Tibial nerve (tissue), 4 donors: Measurements from ENCODE around the gene KRT40. TPM values are rescaled to one million over a fixed set of nuclear protein-coding genes. Genes with fewer than 3 reads are reported as not detected.

Experiments used
- DNase-seq, 2 donors: peaks; one replicate each; pipeline ENCODE4 v3.0.0-alpha.2; 2019; ENCODE audit warnings: low spot score in 2 of 2
- H3K27ac ChIP-seq, 4 donors: fragments of 200-600 bp; sonication (generic) in 3 of 4; one replicate each; pipeline ENCODE4 v1.5.1; 2017 to 2019; ENCODE audit warnings: mild to moderate bottlenecking in 1 of 4
- H3K27me3 ChIP-seq, 2 donors: fragments of 200-600 bp; sonication (generic) in 1 of 2; one replicate each; pipeline versions ENCODE4 v1.5.1 to v1.6.0; 2017 to 2019
- H3K36me3 ChIP-seq, 3 donors: fragments of 200-600 bp; sonication (generic); one replicate each; pipeline ENCODE4 v1.5.1; 2018 to 2019
- H3K4me1 ChIP-seq, 4 donors: fragments of 200-600 bp; sonication (generic) in 3 of 4; one replicate each; pipeline ENCODE4 v1.5.1; 2017 to 2019
- H3K4me3 ChIP-seq, 4 donors: fragments of 200-600 bp; sonication (generic) in 3 of 4; one replicate each; pipeline ENCODE4 v1.5.1; 2017 to 2019; ENCODE audit warnings: mild to moderate bottlenecking in 1 of 4, moderate library complexity in 1 of 4
- H3K9me3 ChIP-seq, 4 donors: fragments of 200-600 bp; sonication (generic) in 3 of 4; one replicate each; pipeline ENCODE4 v1.5.1; 2017 to 2019
- CTCF ChIP-seq, 5 experiments: fragments of 200-600 bp in 3 of 5; fragments of 450-650 bp in 2 of 5; sonication (generic) in 3 of 5; IDR thresholded peaks; one replicate each; pipeline ENCODE4 v1.5.1; 2016 to 2019; ENCODE audit warnings: antibody characterized with exemption in 5 of 5, mild to moderate bottlenecking in 3 of 5, moderate library complexity in 2 of 5
- EP300 ChIP-seq, 2 donors: sonication (generic); formaldehyde crosslinking; IDR thresholded peaks; one replicate each; pipeline ENCODE4 v1.6.1; 2017; ENCODE audit warnings: antibody characterized with exemption in 2 of 2, mild to moderate bottlenecking in 1 of 2
- POLR2A ChIP-seq, 2 donors: fragments of 450-650 bp; IDR thresholded peaks; one replicate each; pipeline ENCODE4 v1.6.1; 2017; ENCODE audit warnings: antibody characterized with exemption in 2 of 2, mild to moderate bottlenecking in 2 of 2, moderate library complexity in 2 of 2
- WGBS, 2 donors: methylation state at CpG; one replicate each; pipeline ENCODE4 v1.1.5; 2018; 5-methylcytosine and 5-hydroxymethylcytosine counted together
- total RNA-seq, 4 donors: library from RNA; depleted of rRNA; stranded (reverse); fragments of >200 nt; gene quantifications; one replicate each; pipeline ENCODE4 v1.1.0, GENCODE V29; 2016

Gene KRT40
- total RNA-seq, 4 donors from 2014 or later = not detected

GRCh38 chr17:40978575-40979151 is 5.5 kb downstream of the KRT40 start:
- WGBS, 2 donors = 70 to 80% methylated on average over 13 of the region's 13 CpGs
- H3K27me3 ChIP-seq = peaks cover 0 to 4% of the 10 kb centered on the region in 2 donors

GRCh38 chr17:40975516-40975915 is 8.6 kb downstream of the KRT40 start:
- peaks cover 0 to 4% of the 10 kb centered on the region in 2 donors for H3K27me3 ChIP-seq
- peaks cover 0 to 4% (median 0%) of the 10 kb centered on the region in 4 donors for H3K4me1 ChIP-seq
- no peak for TF ChIP-seq POLR2A (IDR thresholded peaks at IDR 0.05)
- no peak for TF ChIP-seq EP300 (IDR thresholded peaks at IDR 0.05)
- no peak for TF ChIP-seq CTCF (IDR thresholded peaks at IDR 0.05)
- no peaks in the 10 kb centered on the region for H3K36me3 ChIP-seq
- DNase-seq = no peak
- H3K27ac ChIP-seq = no peak overlapping the region
- no peak overlapping the region for H3K4me3 ChIP-seq
- H3K9me3 ChIP-seq = no peaks in the 10 kb centered on the region

More at GRCh38 chr17:40978575-40979151, 5.5 kb downstream of the KRT40 start:
- H3K36me3 ChIP-seq = no peaks in the 10 kb centered on the region
- no peak overlapping the region for H3K27ac ChIP-seq
- no peak for DNase-seq
- no peaks in the 10 kb centered on the region for H3K9me3 ChIP-seq
- H3K4me3 ChIP-seq = no peak overlapping the region
- TF ChIP-seq CTCF (IDR thresholded peaks at IDR 0.05) (no peak), POLR2A (IDR thresholded peaks at IDR 0.05) (no peak), EP300 (IDR thresholded peaks at IDR 0.05) (no peak)
- peaks cover 0 to 10% (median 0%) of the 10 kb centered on the region in 4 donors for H3K4me1 ChIP-seq

- DNase-seq = no peak
- no peak overlapping the region for H3K4me3 ChIP-seq
- no peaks in the 10 kb centered on the region for H3K4me1 ChIP-seq
- TF ChIP-seq CTCF (IDR thresholded peaks at IDR 0.05) (no peak), EP300 (IDR thresholded peaks at IDR 0.05) (no peak)
- no peaks in the 10 kb centered on the region for H3K36me3 ChIP-seq
- WGBS, 2 donors = 89 to 92% methylated on average over 3 of the region's 3 CpGs
- no peak overlapping the region for H3K27ac ChIP-seq
- H3K9me3 ChIP-seq = no peaks in the 10 kb centered on the region
- H3K27me3 ChIP-seq = peaks cover 0 to 4% of the 10 kb centered on the region in 2 donors
These were observed 9.8 kb downstream of the KRT40 start for GRCh38 chr17:40974366-40974765.

GRCh38 chr17:40967582-40967981 is 16.5 kb downstream of the KRT40 start:
- DNase-seq = no peak
- no peak overlapping the region for H3K27ac ChIP-seq
- no peaks in the 10 kb centered on the region for H3K36me3 ChIP-seq
- TF ChIP-seq EP300 (IDR thresholded peaks at IDR 0.05) = no peak
- TF ChIP-seq CTCF (IDR thresholded peaks at IDR 0.05) = no peak
- TF ChIP-seq POLR2A (IDR thresholded peaks at IDR 0.05) = no peak
- no peaks in the 10 kb centered on the region for H3K27me3 ChIP-seq
- no peak overlapping the region for H3K4me3 ChIP-seq
- no peaks in the 10 kb centered on the region for H3K9me3 ChIP-seq
- H3K4me1 ChIP-seq = no peaks in the 10 kb centered on the region
- WGBS, 2 donors = 61 to 91% methylated on average over 1 of the region's 1 CpG

- TF ChIP-seq EP300 (IDR thresholded peaks at IDR 0.05) = no peak
- no peak for TF ChIP-seq CTCF (IDR thresholded peaks at IDR 0.05)
- TF ChIP-seq POLR2A (IDR thresholded peaks at IDR 0.05) = no peak
- Histone ChIP-seq H3K9me3 (no peaks in the 10 kb centered on the region), H3K4me3 (no peak within 1 kb of the TSS), H3K27me3 (no peaks in the 10 kb centered on the region), H3K4me1 (no peaks in the 10 kb centered on the region), H3K27ac (no peak within 1 kb of the TSS), H3K36me3 (no peaks in the 10 kb centered on the region)
- WGBS, 2 donors = 72 to 89% methylated on average over 1 of the region's 1 CpG
- DNase-seq = no peak
These were observed 17.3 kb downstream of the KRT40 start, which contains the start of gene KRT39 for GRCh38 chr17:40966848-40967247. Gene KRT39 (minus strand): TSS chr17:40966948. CDS start chr17:40966856, 92 bp downstream.
